ENCODE data around the gene FBRSL1.

FBRSL1 gene

GRCh38 chr12:132508860-132509732 is 19.1 kb downstream of the FBRSL1 start:
- H3K4me1 ChIP-seq (ENCODE audit: control insufficient read depth, insufficient read depth, low read length), result peaks cover 16% of the 10 kb centered on the region
- H3K36me3 ChIP-seq (ENCODE audit: control insufficient read depth, insufficient read depth, low read length), result peaks cover 4% of the 10 kb centered on the region; the same call in 1 of the 2 replicates
- H3K9ac ChIP-seq (ENCODE audit: low read depth, low read length), result no peak overlapping the region
- H3K27me3 ChIP-seq (ENCODE audit: control insufficient read depth, insufficient read depth, low read length), result no peaks in the 10 kb centered on the region
- no peak overlapping the region for H3K4me3 ChIP-seq (ENCODE audit: low read depth, low read length)
- no peaks in the 10 kb centered on the region for H3K9me3 ChIP-seq (ENCODE audit: control insufficient read depth, insufficient read depth, low read length)
- no peak overlapping the region for H3K27ac ChIP-seq (ENCODE audit: low read depth, low read length)

- H3K36me3 ChIP-seq (ENCODE audit: control insufficient read depth, insufficient read depth, low read length), result peaks cover 4% of the 10 kb centered on the region; the same call in 1 of the 2 replicates
- H3K9me3 ChIP-seq (ENCODE audit: control insufficient read depth, insufficient read depth, low read length), result no peaks in the 10 kb centered on the region
- no peak overlapping the region for H3K9ac ChIP-seq (ENCODE audit: low read depth, low read length)
- H3K4me1 ChIP-seq (ENCODE audit: control insufficient read depth, insufficient read depth, low read length), result peaks cover 16% of the 10 kb centered on the region
- peaks cover 2% of the 10 kb centered on the region; the same call in 1 of the 2 replicates for H3K27me3 ChIP-seq (ENCODE audit: control insufficient read depth, insufficient read depth, low read length)
- no peak overlapping the region for H3K4me3 ChIP-seq (ENCODE audit: low read depth, low read length)
- no peak overlapping the region for H3K27ac ChIP-seq (ENCODE audit: low read depth, low read length)
Measured at GRCh38 chr12:132510111-132510724, 20.3 kb downstream of the FBRSL1 start.

GRCh38 chr12:132510746-132511477 is 21.0 kb downstream of the FBRSL1 start:
- Histone ChIP-seq H3K9ac (ENCODE audit: low read depth, low read length) (no peak overlapping the region), H3K36me3 (ENCODE audit: control insufficient read depth, insufficient read depth, low read length) (peaks cover 4% of the 10 kb centered on the region; the same call in 1 of the 2 replicates), H3K4me1 (ENCODE audit: control insufficient read depth, insufficient read depth, low read length) (peaks cover 16% of the 10 kb centered on the region), H3K9me3 (ENCODE audit: control insufficient read depth, insufficient read depth, low read length) (no peaks in the 10 kb centered on the region), H3K27ac (ENCODE audit: low read depth, low read length) (no peak overlapping the region), H3K4me3 (ENCODE audit: low read depth, low read length) (no peak overlapping the region), H3K27me3 (ENCODE audit: control insufficient read depth, insufficient read depth, low read length) (peaks cover 4% of the 10 kb centered on the region; the same call in 1 of the 2 replicates)

- Histone ChIP-seq H3K36me3 (ENCODE audit: control insufficient read depth, insufficient read depth, low read length) (peaks cover 4% of the 10 kb centered on the region; the same call in 1 of the 2 replicates), H3K9me3 (ENCODE audit: control insufficient read depth, insufficient read depth, low read length) (no peaks in the 10 kb centered on the region), H3K27me3 (ENCODE audit: control insufficient read depth, insufficient read depth, low read length) (peaks cover 8% of the 10 kb centered on the region), H3K27ac (ENCODE audit: low read depth, low read length) (no peak overlapping the region), H3K4me1 (ENCODE audit: control insufficient read depth, insufficient read depth, low read length) (peaks cover 11% of the 10 kb centered on the region; the same call in 1 of the 2 replicates), H3K9ac (ENCODE audit: low read depth, low read length) (no peak overlapping the region), H3K4me3 (ENCODE audit: low read depth, low read length) (no peak overlapping the region)
Measured at GRCh38 chr12:132511516-132512196, 21.7 kb downstream of the FBRSL1 start.

- no peak overlapping the region for H3K27ac ChIP-seq (ENCODE audit: low read depth, low read length)
- H3K4me1 ChIP-seq (ENCODE audit: control insufficient read depth, insufficient read depth, low read length), result peaks cover 3% of the 10 kb centered on the region; the same call in 1 of the 2 replicates
- no peaks in the 10 kb centered on the region for H3K9me3 ChIP-seq (ENCODE audit: control insufficient read depth, insufficient read depth, low read length)
- no peak overlapping the region for H3K9ac ChIP-seq (ENCODE audit: low read depth, low read length)
- H3K27me3 ChIP-seq (ENCODE audit: control insufficient read depth, insufficient read depth, low read length), result peaks cover 15% of the 10 kb centered on the region
- H3K4me3 ChIP-seq (ENCODE audit: low read depth, low read length), result no peak overlapping the region
- peaks cover 4% of the 10 kb centered on the region; the same call in 1 of the 2 replicates for H3K36me3 ChIP-seq (ENCODE audit: control insufficient read depth, insufficient read depth, low read length)
Measured at GRCh38 chr12:132512197-132513069, 22.5 kb downstream of the FBRSL1 start.

GRCh38 chr12:132513070-132513398 is 23.1 kb downstream of the FBRSL1 start:
- no peak overlapping the region for H3K4me3 ChIP-seq (ENCODE audit: low read depth, low read length)
- peaks cover 4% of the 10 kb centered on the region; the same call in 1 of the 2 replicates for H3K36me3 ChIP-seq (ENCODE audit: control insufficient read depth, insufficient read depth, low read length)
- H3K27ac ChIP-seq (ENCODE audit: low read depth, low read length), result no peak overlapping the region
- no peaks in the 10 kb centered on the region for H3K4me1 ChIP-seq (ENCODE audit: control insufficient read depth, insufficient read depth, low read length)
- no peaks in the 10 kb centered on the region for H3K9me3 ChIP-seq (ENCODE audit: control insufficient read depth, insufficient read depth, low read length)
- H3K9ac ChIP-seq (ENCODE audit: low read depth, low read length), result no peak overlapping the region
- peaks cover 16% of the 10 kb centered on the region for H3K27me3 ChIP-seq (ENCODE audit: control insufficient read depth, insufficient read depth, low read length)

- peaks cover 1% of the 10 kb centered on the region; the same call in 1 of the 2 replicates for H3K36me3 ChIP-seq (ENCODE audit: control insufficient read depth, insufficient read depth, low read length)
- no peak overlapping the region for H3K4me3 ChIP-seq (ENCODE audit: low read depth, low read length)
- H3K9me3 ChIP-seq (ENCODE audit: control insufficient read depth, insufficient read depth, low read length), result no peaks in the 10 kb centered on the region
- no peak overlapping the region for H3K9ac ChIP-seq (ENCODE audit: low read depth, low read length)
- H3K4me1 ChIP-seq (ENCODE audit: control insufficient read depth, insufficient read depth, low read length), result no peaks in the 10 kb centered on the region
- no peak overlapping the region for H3K27ac ChIP-seq (ENCODE audit: low read depth, low read length)
- H3K27me3 ChIP-seq (ENCODE audit: control insufficient read depth, insufficient read depth, low read length), result peaks cover 21% of the 10 kb centered on the region
Measured at GRCh38 chr12:132513458-132514135, 23.6 kb downstream of the FBRSL1 start.

GRCh38 chr12:132514216-132514820 is 24.4 kb downstream of the FBRSL1 start:
- H3K4me3 ChIP-seq (ENCODE audit: low read depth, low read length), result no peak overlapping the region
- H3K27me3 ChIP-seq (ENCODE audit: control insufficient read depth, insufficient read depth, low read length), result peaks cover 21% of the 10 kb centered on the region
- H3K9me3 ChIP-seq (ENCODE audit: control insufficient read depth, insufficient read depth, low read length), result peaks cover 6% of the 10 kb centered on the region
- no peaks in the 10 kb centered on the region for H3K36me3 ChIP-seq (ENCODE audit: control insufficient read depth, insufficient read depth, low read length)
- H3K4me1 ChIP-seq (ENCODE audit: control insufficient read depth, insufficient read depth, low read length), result no peaks in the 10 kb centered on the region
- H3K9ac ChIP-seq (ENCODE audit: low read depth, low read length), result no peak overlapping the region
- no peak overlapping the region for H3K27ac ChIP-seq (ENCODE audit: low read depth, low read length)

- H3K9ac ChIP-seq (ENCODE audit: low read depth, low read length), result no peak overlapping the region
- no peaks in the 10 kb centered on the region for H3K4me1 ChIP-seq (ENCODE audit: control insufficient read depth, insufficient read depth, low read length)
- H3K27ac ChIP-seq (ENCODE audit: low read depth, low read length), result no peak overlapping the region
- H3K36me3 ChIP-seq (ENCODE audit: control insufficient read depth, insufficient read depth, low read length), result no peaks in the 10 kb centered on the region
- peaks cover 21% of the 10 kb centered on the region for H3K27me3 ChIP-seq (ENCODE audit: control insufficient read depth, insufficient read depth, low read length)
- no peak overlapping the region for H3K4me3 ChIP-seq (ENCODE audit: low read depth, low read length)
- H3K9me3 ChIP-seq (ENCODE audit: control insufficient read depth, insufficient read depth, low read length), result peaks cover 7% of the 10 kb centered on the region
Measured at GRCh38 chr12:132514838-132515237, 24.9 kb downstream of the FBRSL1 start.

All from HUES48 (cell line).